Astrocyte (in vitro differentiated cells and primary cell): ENCODE results near the gene PCDHGB1. TPM values are rescaled to one million over a fixed set of nuclear protein-coding genes. Genes with fewer than 3 reads are reported as not detected.
"Not testable (repeated sequence)": the region's sequence is repeated elsewhere in the genome, so short reads cannot be mapped to it uniquely, and the experiment has no call there.

Source experiments
- DNase-seq: peaks from one replicate; pipeline ENCODE4 v3.0.0-alpha.2; 2010; ENCODE audit warnings: low read depth
- FAIRE-seq: peaks from 2 replicates; lab custom pipeline; 2011; peaks lifted over from hg19 to GRCh38; lab: Jason Lieb, UNC
- H2AFZ ChIP-seq: 2 replicates; pipeline ENCODE4 v1.6.0; 2012; ENCODE audit warnings: low read depth, low read length, inconsistent platforms
- H3K27ac ChIP-seq: 2 replicates; pipeline ENCODE4 v1.5.1; 2011; ENCODE audit warnings: low read depth, low read length, inconsistent platforms
- H3K27me3 ChIP-seq: 2 replicates; pipeline ENCODE4 v1.6.0; 2011; ENCODE audit warnings: low read length, inconsistent platforms; ENCODE audit not compliant: insufficient read depth
- H3K36me3 ChIP-seq: 2 replicates; pipeline ENCODE4 v1.5.1; 2011; ENCODE audit warnings: low read length, inconsistent platforms; ENCODE audit not compliant: insufficient read depth
- H3K4me1 ChIP-seq: 2 replicates; pipeline ENCODE4 v1.5.1; 2011; ENCODE audit warnings: low read length, inconsistent platforms; ENCODE audit not compliant: insufficient read depth
- H3K4me2 ChIP-seq: 2 replicates; pipeline ENCODE4 v1.6.0; 2012; ENCODE audit warnings: low read length, inconsistent platforms
- H3K4me3 ChIP-seq: 2 replicates; pipeline ENCODE4 v1.5.1; 2011; ENCODE audit warnings: low read depth, mild to moderate bottlenecking, low read length, inconsistent platforms; ENCODE audit not compliant: insufficient read depth
- H3K79me2 ChIP-seq: 2 replicates; pipeline ENCODE4 v1.6.0; 2012; ENCODE audit warnings: mild to moderate bottlenecking, low read length, inconsistent platforms; ENCODE audit not compliant: insufficient read depth
- H3K9ac ChIP-seq: 2 replicates; pipeline ENCODE4 v1.6.0; 2012; ENCODE audit warnings: mild to moderate bottlenecking, low read length, inconsistent platforms
- H3K9me3 ChIP-seq: 2 replicates; pipeline ENCODE4 v1.5.1; 2012; ENCODE audit warnings: low read depth, mild to moderate bottlenecking, low read length, inconsistent platforms; ENCODE audit not compliant: insufficient read depth
- H4K20me1 ChIP-seq: 2 replicates; pipeline ENCODE4 v1.6.0; 2012; ENCODE audit warnings: low read length, inconsistent platforms; ENCODE audit not compliant: insufficient read depth
- H3K27ac Mint-ChIP-seq: one replicate; pipeline ENCODE4 v1.8.0; 2021; ENCODE audit warnings: mild to moderate bottlenecking, mixed read lengths; ENCODE audit not compliant: unreplicated experiment
- H3K27me3 Mint-ChIP-seq: one replicate; pipeline ENCODE4 v1.8.0; 2021; ENCODE audit warnings: low read depth, mixed read lengths; ENCODE audit not compliant: unreplicated experiment
- H3K36me3 Mint-ChIP-seq: one replicate; pipeline ENCODE4 v1.8.0; 2021; ENCODE audit warnings: low read depth, mixed read lengths; ENCODE audit not compliant: unreplicated experiment
- H3K4me1 Mint-ChIP-seq: one replicate; pipeline ENCODE4 v1.8.0; 2021; ENCODE audit warnings: low read depth, mixed read lengths; ENCODE audit not compliant: unreplicated experiment
- H3K4me3 Mint-ChIP-seq: one replicate; pipeline ENCODE4 v1.8.0; 2021; ENCODE audit warnings: mild to moderate bottlenecking, moderate library complexity, mixed read lengths; ENCODE audit not compliant: unreplicated experiment
- H3K9me3 Mint-ChIP-seq: one replicate; pipeline ENCODE4 v1.8.0; 2021; ENCODE audit warnings: mild to moderate bottlenecking, mixed read lengths; ENCODE audit not compliant: unreplicated experiment
- EZH2 ChIP-seq: IDR thresholded peaks from 2 replicates; pipeline ENCODE4 v1.6.1; 2012; ENCODE audit warnings: mild to moderate bottlenecking, low read length, inconsistent platforms; ENCODE audit not compliant: insufficient read depth
- total RNA-seq: library from RNA; stranded (reverse); gene quantifications from 2 replicates; pipeline ENCODE4 v1.2.1, GENCODE V29; 2021
- TF ChIP-seq, protein P1 (sequence below): IDR thresholded peaks from 2 replicates; pipeline ENCODE4 v1.5.1; 2011; ENCODE audit warnings: low read depth, mild to moderate bottlenecking, inconsistent platforms, low read length, moderate library complexity; ENCODE audit not compliant: insufficient read depth

PCDHGB1 gene
- total RNA-seq, 1 donor from 2014 or later, result 1.5 TPM

DNA sequence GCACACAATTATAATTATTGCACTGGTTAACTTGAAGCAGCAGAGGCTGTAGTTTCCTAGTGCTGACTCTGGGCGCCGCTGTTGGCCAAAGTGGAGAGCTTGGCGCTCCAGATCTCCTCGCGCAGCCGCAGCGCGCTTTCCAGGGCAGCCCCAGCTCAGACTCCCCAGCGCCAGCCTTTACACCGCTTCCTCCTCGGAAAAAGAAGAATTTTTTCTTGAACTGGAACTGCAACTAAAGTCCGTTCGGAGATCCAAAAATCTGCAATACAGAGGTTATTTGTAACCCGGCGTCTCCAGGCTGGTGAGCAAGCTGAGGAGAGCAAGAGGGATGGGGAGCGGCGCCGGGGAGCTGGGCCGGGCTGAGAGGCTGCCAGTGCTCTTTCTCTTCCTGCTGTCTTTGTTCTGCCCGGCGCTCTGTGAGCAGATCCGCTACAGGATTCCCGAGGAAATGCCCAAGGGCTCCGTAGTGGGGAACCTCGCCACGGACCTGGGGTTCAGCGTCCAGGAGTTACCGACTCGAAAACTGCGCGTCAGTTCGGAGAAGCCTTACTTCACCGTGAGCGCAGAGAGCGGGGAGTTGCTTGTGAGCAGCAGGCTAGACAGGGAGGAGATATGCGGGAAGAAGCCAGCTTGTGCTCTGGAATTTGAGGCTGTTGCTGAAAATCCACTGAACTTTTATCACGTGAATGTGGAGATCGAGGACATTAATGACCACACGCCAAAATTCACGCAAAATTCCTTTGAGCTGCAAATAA lies 37.8 kb downstream of the PCDHGB1 start, which contains the start of gene PCDHGB4:
PCDHGB4 (plus strand) TSS at position 142 of the 755 bp plus-strand sequence; CDS start at position 329, 187 bp downstream.
- peaks cover 31% of the 10 kb centered on the region for H3K9me3 Mint-ChIP-seq
- H3K27me3 ChIP-seq, H4K20me1 ChIP-seq, H2AFZ ChIP-seq, H3K27ac Mint-ChIP-seq, H3K9ac ChIP-seq, H3K4me1 Mint-ChIP-seq, H3K36me3 ChIP-seq, H3K4me1 ChIP-seq, H3K27ac ChIP-seq, H3K79me2 ChIP-seq, H3K27me3 Mint-ChIP-seq: not testable (repeated sequence)
- peak; percentile 14 for DNase-seq
- TF ChIP-seq, protein P1, sequence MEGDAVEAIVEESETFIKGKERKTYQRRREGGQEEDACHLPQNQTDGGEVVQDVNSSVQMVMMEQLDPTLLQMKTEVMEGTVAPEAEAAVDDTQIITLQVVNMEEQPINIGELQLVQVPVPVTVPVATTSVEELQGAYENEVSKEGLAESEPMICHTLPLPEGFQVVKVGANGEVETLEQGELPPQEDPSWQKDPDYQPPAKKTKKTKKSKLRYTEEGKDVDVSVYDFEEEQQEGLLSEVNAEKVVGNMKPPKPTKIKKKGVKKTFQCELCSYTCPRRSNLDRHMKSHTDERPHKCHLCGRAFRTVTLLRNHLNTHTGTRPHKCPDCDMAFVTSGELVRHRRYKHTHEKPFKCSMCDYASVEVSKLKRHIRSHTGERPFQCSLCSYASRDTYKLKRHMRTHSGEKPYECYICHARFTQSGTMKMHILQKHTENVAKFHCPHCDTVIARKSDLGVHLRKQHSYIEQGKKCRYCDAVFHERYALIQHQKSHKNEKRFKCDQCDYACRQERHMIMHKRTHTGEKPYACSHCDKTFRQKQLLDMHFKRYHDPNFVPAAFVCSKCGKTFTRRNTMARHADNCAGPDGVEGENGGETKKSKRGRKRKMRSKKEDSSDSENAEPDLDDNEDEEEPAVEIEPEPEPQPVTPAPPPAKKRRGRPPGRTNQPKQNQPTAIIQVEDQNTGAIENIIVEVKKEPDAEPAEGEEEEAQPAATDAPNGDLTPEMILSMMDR, result peak; percentile 35
- peak; percentile 79 for FAIRE-seq
- peak within 1 kb of the TSS; percentile 81 for H3K4me3 Mint-ChIP-seq
- H3K4me3 ChIP-seq, result peak within 1 kb of the TSS; percentile 44
- H3K36me3 Mint-ChIP-seq, result peaks cover 16% of the 10 kb centered on the region
- peak within 1 kb of the TSS; percentile 60 for H3K4me2 ChIP-seq
- peaks cover 50% of the 10 kb centered on the region for H3K9me3 ChIP-seq

DNA sequence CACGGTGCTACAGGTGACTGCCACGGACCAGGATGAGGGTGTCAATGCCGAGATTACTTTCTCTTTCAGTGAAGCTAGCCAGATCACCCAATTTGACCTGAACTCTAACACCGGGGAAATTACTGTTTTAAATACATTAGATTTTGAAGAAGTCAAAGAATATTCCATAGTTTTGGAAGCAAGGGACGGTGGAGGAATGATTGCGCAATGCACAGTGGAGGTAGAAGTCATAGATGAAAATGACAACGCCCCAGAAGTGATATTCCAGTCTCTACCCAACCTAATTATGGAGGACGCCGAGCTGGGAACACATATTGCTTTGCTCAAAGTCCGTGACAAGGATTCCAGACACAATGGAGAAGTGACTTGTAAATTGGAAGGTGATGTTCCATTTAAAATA lies 38.8 kb downstream of the PCDHGB1 start:
- Mint-ChIP-seq H3K36me3 (peaks cover 20% of the 10 kb centered on the region), H3K27me3 (no peaks in the 10 kb centered on the region), H3K27ac (no peak overlapping the region), H3K4me1 (peaks cover 1% of the 10 kb centered on the region), H3K4me3 (peak overlapping the region; percentile 2), H3K9me3 (peaks cover 38% of the 10 kb centered on the region)
- Histone ChIP-seq H3K27ac (no peak overlapping the region), H3K4me1 (no peaks in the 10 kb centered on the region), H3K4me2 (no peak overlapping the region), H3K9ac (no peak overlapping the region), H3K36me3 (no peaks in the 10 kb centered on the region), H3K9me3 (peaks cover 49% of the 10 kb centered on the region), H3K4me3 (peak overlapping the region; percentile 31), H3K27me3 (no peaks in the 10 kb centered on the region), H2AFZ (no peak overlapping the region), H4K20me1 (no peaks in the 10 kb centered on the region), H3K79me2 (no peaks in the 10 kb centered on the region)
- FAIRE-seq (no peak), DNase-seq (no peak)
- TF ChIP-seq EZH2, result no peak
- TF ChIP-seq, protein P1, result no peak
